Keratinocyte (primary cell): ENCODE data around the gene ZBTB45. TPM values are rescaled to one million over a fixed set of nuclear protein-coding genes. Genes with fewer than 3 reads are reported as not detected.

Source experiments
- DNase-seq: peaks from one replicate; pipeline ENCODE4 v3.0.0-alpha.2; 2011; ENCODE audit warnings: low read depth, missing footprints, low spot score
- FAIRE-seq: peaks from 2 replicates; lab custom pipeline; 2011; peaks lifted over from hg19 to GRCh38; lab: Jason Lieb, UNC
- H2AFZ ChIP-seq: 2 replicates; pipeline ENCODE4 v1.6.0; 2012; ENCODE audit warnings: low read length, control low read depth, inconsistent platforms; ENCODE audit not compliant: control insufficient read depth
- H3K27ac ChIP-seq: 2 replicates; pipeline ENCODE4 v1.5.1; 2011; ENCODE audit warnings: low read length; ENCODE audit not compliant: control insufficient read depth, insufficient read depth
- H3K27me3 ChIP-seq: 3 replicates; pipeline ENCODE4 v1.6.0; 2011; ENCODE audit warnings: low read length; ENCODE audit not compliant: control insufficient read depth, insufficient read depth; ENCODE audit errors: extremely low read depth
- H3K36me3 ChIP-seq, 2 experiments: 2 replicates in 1 of 2; 3 replicates in 1 of 2; pipeline ENCODE4 v1.5.1; 2011; ENCODE audit warnings: low read length in 2 of 2, mild to moderate bottlenecking in 1 of 2; ENCODE audit not compliant: control insufficient read depth in 2 of 2, insufficient read depth in 2 of 2; ENCODE audit errors: extremely low read depth in 1 of 2
- H3K4me1 ChIP-seq: 3 replicates; pipeline ENCODE4 v1.5.1; 2011; ENCODE audit warnings: low read length; ENCODE audit not compliant: control insufficient read depth, insufficient read depth; ENCODE audit errors: extremely low read depth
- H3K4me2 ChIP-seq: 3 replicates; pipeline ENCODE4 v1.6.0; 2011; ENCODE audit warnings: low read depth, low read length; ENCODE audit not compliant: control insufficient read depth, insufficient read depth; ENCODE audit errors: extremely low read depth
- H3K4me3 ChIP-seq, 3 experiments: fragments of 200-600 bp in 1 of 3; sonication (generic) in 1 of 3; 2 replicates in 2 of 3; 3 replicates in 1 of 3; pipeline ENCODE4 v1.5.1; 2011 to 2016; ENCODE audit warnings: low read length in 3 of 3, mild to moderate bottlenecking in 3 of 3, control low read depth in 2 of 3, inconsistent platforms in 1 of 3, low read depth in 1 of 3, mixed read lengths in 1 of 3, mixed run types in 1 of 3, moderate library complexity in 1 of 3; ENCODE audit not compliant: control insufficient read depth in 2 of 3, insufficient read depth in 2 of 3; ENCODE audit errors: extremely low read depth in 1 of 3
- H3K79me2 ChIP-seq: 2 replicates; pipeline ENCODE4 v1.6.0; 2012; ENCODE audit warnings: low read length; ENCODE audit not compliant: control insufficient read depth, insufficient read depth
- H3K9ac ChIP-seq: 3 replicates; pipeline ENCODE4 v1.6.0; 2011; ENCODE audit warnings: low read length; ENCODE audit not compliant: control insufficient read depth, insufficient read depth; ENCODE audit errors: extremely low read depth
- H3K9me1 ChIP-seq: 3 replicates; pipeline ENCODE4 v1.6.0; 2011; ENCODE audit warnings: low read length; ENCODE audit not compliant: control insufficient read depth, insufficient read depth; ENCODE audit errors: extremely low read depth
- H3K9me3 ChIP-seq: 2 replicates; pipeline ENCODE4 v1.5.1; 2012; ENCODE audit warnings: low read depth, low read length; ENCODE audit not compliant: control insufficient read depth
- H4K20me1 ChIP-seq: 3 replicates; pipeline ENCODE4 v1.6.0; 2011; ENCODE audit warnings: low read length; ENCODE audit not compliant: control insufficient read depth, insufficient read depth; ENCODE audit errors: extremely low read depth
- CTCF ChIP-seq, 3 experiments: IDR thresholded peaks in 1 of 3; conservative IDR thresholded peaks in 1 of 3; optimal IDR thresholded peaks in 1 of 3; 2 replicates in 2 of 3; 3 replicates in 1 of 3; pipeline versions ENCODE3 to v1.5.1; 2011; ENCODE audit warnings: low read length in 3 of 3, mild to moderate bottlenecking in 3 of 3, moderate library complexity in 2 of 3, control low read depth in 1 of 3, inconsistent platforms in 1 of 3; ENCODE audit not compliant: insufficient read depth in 2 of 3; ENCODE audit errors: extremely low read depth in 1 of 3
- EZH2 ChIP-seq: IDR thresholded peaks from one replicate; pipeline ENCODE4 v1.6.1; 2012; ENCODE audit warnings: inconsistent platforms, mild to moderate bottlenecking, low read length, moderate library complexity
- dilution Hi-C: fragments of 300-500 bp; cut with MboI; formaldehyde crosslinking; loops from one replicate; pipeline ENCODE4 v1.7.0; 2020; ENCODE audit warnings: low sequenced_read_pairs; ENCODE audit not compliant: extremely low pct_ligation_motif_present
- polyA plus RNA-seq, 5 experiments: library from polyadenylated mRNA; depleted of rRNA in 3 of 5; stranded (reverse) in 3 of 5; stranded (forward) in 1 of 5; unstranded in 1 of 5; fragments of >200 nt; gene quantifications; 1 replicate in 1 of 5; 2 replicates in 3 of 5; 3 replicates in 1 of 5; pipeline versions ENCODE4 v1.2.1 to v1.2.3, GENCODE V29; 2011 to 2012; ENCODE audit warnings: missing spikeins in 2 of 5, low read depth in 1 of 5, low replicate concordance in 1 of 5

The ZBTB45 gene
- polyA plus RNA-seq, 1 donor (not counting 4 experiments of a cell fraction or from before 2014, with no cell fraction given) = 3.1 TPM

DNA sequence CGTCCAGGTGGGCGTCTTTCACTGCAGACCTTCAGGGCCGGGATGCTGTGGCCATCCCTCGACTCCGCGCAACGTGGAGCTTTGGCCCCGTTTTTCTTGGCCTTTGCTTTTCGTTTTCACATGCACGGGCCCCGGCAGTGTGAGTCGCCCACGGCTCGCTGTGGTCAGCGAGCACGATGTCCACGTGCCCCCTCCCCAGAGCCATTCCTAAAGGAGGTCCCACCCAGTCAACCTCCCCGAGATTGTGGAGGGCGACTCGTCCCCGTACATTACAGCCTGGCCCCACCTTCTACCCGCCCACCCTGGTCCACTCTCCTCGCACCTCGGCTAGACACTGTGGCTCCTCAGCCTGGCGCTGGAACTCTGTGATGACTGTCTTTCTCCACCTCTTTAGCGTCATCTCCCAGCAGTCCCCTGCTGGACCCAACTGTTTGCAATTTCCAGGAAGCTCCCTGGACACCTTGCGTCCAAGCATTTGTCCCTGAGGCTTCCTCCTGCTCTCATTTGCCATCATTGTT is 43.1 kb downstream of the ZBTB45 start:
- peak overlapping the region; percentile 91 for H3K4me2 ChIP-seq
- dilution Hi-C loops = no loop called here
- H3K79me2 ChIP-seq = no peaks in the 10 kb centered on the region
- H2AFZ ChIP-seq = peak overlapping the region; percentile 85
- peak overlapping the region; percentile 62 to 83 (median 68) for H3K4me3 ChIP-seq
- H3K27me3 ChIP-seq = no peaks in the 10 kb centered on the region
- no peaks in the 10 kb centered on the region for H3K9me3 ChIP-seq
- DNase-seq (no peak), FAIRE-seq (peak; percentile 32)
- H3K36me3 ChIP-seq = peaks cover 7 to 15% of the 10 kb centered on the region in 2 experiments
- TF ChIP-seq CTCF (optimal IDR thresholded peaks at IDR 0.05 in 1 of 3, IDR thresholded peaks at IDR 0.05 in 1 of 3, conservative IDR thresholded peaks at IDR 0.05 in 1 of 3; ENCODE audit: extremely low read depth in 1 of 3, insufficient read depth in 2 of 3, low read length in 3 of 3) (no peak), EZH2 (no peak)
- peak overlapping the region; percentile 80 for H3K9ac ChIP-seq
- H3K4me1 ChIP-seq = peaks cover 15% of the 10 kb centered on the region
- no peaks in the 10 kb centered on the region for H3K9me1 ChIP-seq
- H3K27ac ChIP-seq = peak overlapping the region; percentile 63
- H4K20me1 ChIP-seq = no peaks in the 10 kb centered on the region

DNA sequence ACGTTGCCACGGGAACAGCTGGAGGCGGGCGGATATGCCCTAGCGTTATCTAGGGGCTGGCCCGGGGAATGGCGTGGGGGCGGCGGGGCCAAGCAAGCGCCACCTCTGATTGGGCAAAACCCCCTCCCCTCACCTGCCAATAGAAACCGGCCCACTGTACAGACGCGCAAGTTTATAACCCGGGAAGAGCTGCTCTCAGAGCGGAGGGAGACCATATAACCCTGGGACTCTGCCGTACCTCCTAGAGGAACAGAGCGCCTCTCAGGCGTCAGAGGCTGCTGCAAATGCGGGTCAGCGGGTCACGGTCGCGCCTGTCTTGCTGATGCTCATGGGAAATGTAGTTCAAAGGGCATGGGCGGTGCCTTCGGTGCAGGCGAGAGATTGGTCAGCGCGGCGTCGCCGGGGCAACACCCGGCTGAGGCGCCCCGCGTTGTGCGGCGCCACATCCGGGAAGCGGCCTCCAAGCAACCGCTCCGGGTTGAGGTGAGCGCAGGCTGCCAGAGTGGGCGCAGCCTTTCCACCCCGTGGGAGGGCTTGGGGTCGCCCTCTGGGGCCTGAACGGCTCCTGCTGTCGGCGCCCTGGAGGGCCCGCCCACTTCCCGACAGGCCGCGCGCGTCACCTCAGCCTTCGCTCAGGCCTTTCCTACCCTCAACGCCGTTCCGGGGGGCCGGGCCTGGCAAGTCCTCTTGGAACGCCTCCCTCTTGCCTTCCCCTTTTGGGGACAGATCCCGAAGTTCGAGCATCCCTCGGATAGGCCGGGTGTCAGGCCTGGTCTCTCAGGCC is 43.7 kb downstream of the ZBTB45 start, which contains the start of gene ZNF446:
TSS of gene ZNF446 (plus strand) at position 639 of the 784 bp plus-strand sequence. CDS start 867 bp downstream, outside the sequence.
- DNase-seq = peak; percentile 72
- no peak for TF ChIP-seq EZH2
- TF ChIP-seq CTCF (optimal IDR thresholded peaks at IDR 0.05 in 1 of 3, IDR thresholded peaks at IDR 0.05 in 1 of 3, conservative IDR thresholded peaks at IDR 0.05 in 1 of 3; ENCODE audit: extremely low read depth in 1 of 3, insufficient read depth in 2 of 3, low read length in 3 of 3) = no peak
- Histone ChIP-seq H4K20me1 (no peaks in the 10 kb centered on the region), H2AFZ (peak within 1 kb of the TSS; percentile 85), H3K36me3 (peaks cover 7 to 15% of the 10 kb centered on the region in 2 experiments), H3K4me2 (peak within 1 kb of the TSS; percentile 91), H3K4me1 (peaks cover 15% of the 10 kb centered on the region), H3K27ac (peak within 1 kb of the TSS; percentile 63), H3K9me3 (no peaks in the 10 kb centered on the region), H3K27me3 (no peaks in the 10 kb centered on the region), H3K4me3 (peak within 1 kb of the TSS; percentile 62 to 83 (median 68)), H3K9ac (peak within 1 kb of the TSS; percentile 80), H3K9me1 (no peaks in the 10 kb centered on the region), H3K79me2 (no peaks in the 10 kb centered on the region)
- FAIRE-seq = peak; percentile 71
- dilution Hi-C loops = no loop called here
